Stimulated activated naive B cell treated with anti-CD40 and anti-IgM and Interleukin-4, amounts not matched to agents 10 μg/mL and 1 μg/mL and 100 μg/mL, for 72 hours (primary cell): ENCODE data around the gene CAMK2D.
A peak's percentile ranks its signal among the peaks of the same experiment; 100 is the strongest.

Experiments
- ATAC-seq, 2 donors: fragments of 150-1000 bp; cut with Tn5 transposase; replicated peaks; 2 replicates each; pipeline ENCODE4 v1.10.0; 2021; ENCODE audit warnings: moderate library complexity in 1 of 2
- DNase-seq: peaks from one replicate; pipeline ENCODE4 v3.0.0; 2021
- H3K27ac Mint-ChIP-seq: one replicate; pipeline ENCODE4 v1.8.0; 2022; ENCODE audit warnings: mild to moderate bottlenecking, mixed read lengths
- H3K27me3 Mint-ChIP-seq, 2 donors: one replicate each; pipeline ENCODE4 v1.8.0; 2022; ENCODE audit warnings: mixed read lengths in 2 of 2
- H3K36me3 Mint-ChIP-seq, 2 donors: one replicate each; pipeline ENCODE4 v1.8.0; 2022; ENCODE audit warnings: mixed read lengths in 2 of 2, mild to moderate bottlenecking in 1 of 2
- H3K4me1 Mint-ChIP-seq, 2 donors: one replicate each; pipeline ENCODE4 v1.8.0; 2022; ENCODE audit warnings: mixed read lengths in 2 of 2, mild to moderate bottlenecking in 1 of 2
- H3K4me3 Mint-ChIP-seq, 2 donors: one replicate each; pipeline ENCODE4 v1.8.0; 2022; ENCODE audit warnings: mild to moderate bottlenecking in 2 of 2, mixed read lengths in 2 of 2, moderate library complexity in 1 of 2
- H3K9me3 Mint-ChIP-seq, 2 donors: one replicate each; pipeline ENCODE4 v1.8.0; 2022; ENCODE audit warnings: mixed read lengths in 2 of 2, mild to moderate bottlenecking in 1 of 2

Gene CAMK2D

GRCh38 chr4:113496698-113497097, 264.8 kb downstream of the CAMK2D start:
- peaks cover 34 to 39% of the 10 kb centered on the region in 2 donors for H3K36me3 Mint-ChIP-seq
- no peak for ATAC-seq
- H3K27ac Mint-ChIP-seq = no peak overlapping the region

GRCh38 chr4:113495790-113496189, 265.7 kb downstream of the CAMK2D start:
- peaks cover 3 to 8% of the 10 kb centered on the region in 2 donors for H3K4me1 Mint-ChIP-seq
- ATAC-seq (no peak), DNase-seq (no peak)
- no peak overlapping the region for H3K4me3 Mint-ChIP-seq
- H3K9me3 Mint-ChIP-seq = peaks cover 0 to 1% of the 10 kb centered on the region in 2 donors
- H3K36me3 Mint-ChIP-seq = peaks cover 34 to 39% of the 10 kb centered on the region in 2 donors
- H3K27me3 Mint-ChIP-seq = no peaks in the 10 kb centered on the region
- no peak overlapping the region for H3K27ac Mint-ChIP-seq

More at GRCh38 chr4:113496698-113497097, 264.8 kb downstream of the CAMK2D start:
- H3K9me3 Mint-ChIP-seq = peaks cover 0 to 1% of the 10 kb centered on the region in 2 donors
- H3K27me3 Mint-ChIP-seq = no peaks in the 10 kb centered on the region
- H3K4me3 Mint-ChIP-seq = no peak overlapping the region
- no peak for DNase-seq
- peaks cover 3 to 8% of the 10 kb centered on the region in 2 donors for H3K4me1 Mint-ChIP-seq

GRCh38 chr4:113483131-113483530, 278.4 kb downstream of the CAMK2D start:
- ATAC-seq (no peak), DNase-seq (no peak)
- Mint-ChIP-seq H3K36me3 (peaks cover 27 to 44% of the 10 kb centered on the region in 2 donors), H3K9me3 (peaks cover 0 to 2% of the 10 kb centered on the region in 2 donors), H3K27me3 (no peaks in the 10 kb centered on the region), H3K27ac (peak overlapping the region; percentile 20), H3K4me1 (no peaks in the 10 kb centered on the region), H3K4me3 (no peak overlapping the region)

- ATAC-seq (no peak), DNase-seq (no peak)
- H3K9me3 Mint-ChIP-seq = peaks cover 0 to 2% of the 10 kb centered on the region in 2 donors
- H3K36me3 Mint-ChIP-seq = peaks cover 27 to 45% of the 10 kb centered on the region in 2 donors
- no peak overlapping the region for H3K4me3 Mint-ChIP-seq
- H3K27me3 Mint-ChIP-seq = no peaks in the 10 kb centered on the region
- no peaks in the 10 kb centered on the region for H3K4me1 Mint-ChIP-seq
- no peak overlapping the region for H3K27ac Mint-ChIP-seq
Observed at GRCh38 chr4:113482325-113482724, 279.2 kb downstream of the CAMK2D start.

GRCh38 chr4:113481820-113482219, 279.7 kb downstream of the CAMK2D start:
- H3K4me3 Mint-ChIP-seq = no peak overlapping the region
- DNase-seq = no peak
- peak overlapping the region; percentile 16 for H3K27ac Mint-ChIP-seq
- peaks cover 0 to 3% of the 10 kb centered on the region in 2 donors for H3K9me3 Mint-ChIP-seq
- H3K36me3 Mint-ChIP-seq = peaks cover 26 to 47% of the 10 kb centered on the region in 2 donors
- peaks cover under 1 to 3% of the 10 kb centered on the region in 2 donors for H3K4me1 Mint-ChIP-seq
- H3K27me3 Mint-ChIP-seq = no peaks in the 10 kb centered on the region
- ATAC-seq = no peak

GRCh38 chr4:113480109-113480508, 281.4 kb downstream of the CAMK2D start:
- DNase-seq (no peak), ATAC-seq (no peak)
- H3K4me1 Mint-ChIP-seq = peaks cover 3 to 10% of the 10 kb centered on the region in 2 donors
- H3K36me3 Mint-ChIP-seq = peaks cover 30 to 52% of the 10 kb centered on the region in 2 donors
- peaks cover 0 to 5% of the 10 kb centered on the region in 2 donors for H3K9me3 Mint-ChIP-seq
- no peak overlapping the region for H3K27ac Mint-ChIP-seq
- no peaks in the 10 kb centered on the region for H3K27me3 Mint-ChIP-seq
- no peak overlapping the region for H3K4me3 Mint-ChIP-seq

GRCh38 chr4:113478032-113478431, 283.5 kb downstream of the CAMK2D start:
- peaks cover 3 to 10% of the 10 kb centered on the region in 2 donors for H3K4me1 Mint-ChIP-seq
- no peaks in the 10 kb centered on the region for H3K27me3 Mint-ChIP-seq
- DNase-seq = no peak
- peaks cover 0 to 5% of the 10 kb centered on the region in 2 donors for H3K9me3 Mint-ChIP-seq
- no peak overlapping the region for H3K27ac Mint-ChIP-seq
- H3K4me3 Mint-ChIP-seq = no peak overlapping the region
- ATAC-seq = no peak
- H3K36me3 Mint-ChIP-seq = peaks cover 30 to 42% of the 10 kb centered on the region in 2 donors

- H3K9me3 Mint-ChIP-seq = peaks cover 0 to 5% of the 10 kb centered on the region in 2 donors
- ATAC-seq (no peak), DNase-seq (no peak)
- no peak overlapping the region for H3K4me3 Mint-ChIP-seq
- H3K27me3 Mint-ChIP-seq = no peaks in the 10 kb centered on the region
- no peak overlapping the region for H3K27ac Mint-ChIP-seq
- H3K4me1 Mint-ChIP-seq = peaks cover 4 to 10% of the 10 kb centered on the region in 2 donors
- peaks cover 27 to 39% of the 10 kb centered on the region in 2 donors for H3K36me3 Mint-ChIP-seq
Observed at GRCh38 chr4:113476800-113477199, 284.7 kb downstream of the CAMK2D start.

- no peak for DNase-seq
- H3K4me1 Mint-ChIP-seq = peaks cover 12 to 20% of the 10 kb centered on the region in 2 donors
- no peak overlapping the region for H3K27ac Mint-ChIP-seq
- peaks cover 0 to 5% of the 10 kb centered on the region in 2 donors for H3K9me3 Mint-ChIP-seq
- H3K4me3 Mint-ChIP-seq = no peak overlapping the region
- peak; percentile 36 to 44 for ATAC-seq
- no peaks in the 10 kb centered on the region for H3K27me3 Mint-ChIP-seq
- peaks cover 45 to 53% of the 10 kb centered on the region in 2 donors for H3K36me3 Mint-ChIP-seq
Observed at GRCh38 chr4:113474017-113474416, 287.5 kb downstream of the CAMK2D start.

- Mint-ChIP-seq H3K36me3 (peaks cover 41 to 50% of the 10 kb centered on the region in 2 donors), H3K4me1 (peaks cover 16 to 30% of the 10 kb centered on the region in 2 donors), H3K4me3 (no peak overlapping the region), H3K27ac (no peak overlapping the region), H3K9me3 (peaks cover 0 to 3% of the 10 kb centered on the region in 2 donors), H3K27me3 (no peaks in the 10 kb centered on the region)
- no peak for ATAC-seq
- no peak for DNase-seq
Observed at GRCh38 chr4:113472864-113473263, 288.7 kb downstream of the CAMK2D start.

GRCh38 chr4:113471146-113471860, 290.2 kb downstream of the CAMK2D start:
- Mint-ChIP-seq H3K4me3 (no peak overlapping the region), H3K9me3 (no peaks in the 10 kb centered on the region), H3K4me1 (peaks cover 14 to 24% of the 10 kb centered on the region in 2 donors), H3K27ac (no peak overlapping the region), H3K27me3 (no peaks in the 10 kb centered on the region), H3K36me3 (peaks cover 34 to 44% of the 10 kb centered on the region in 2 donors)
- ATAC-seq (no peak), DNase-seq (no peak)

GRCh38 chr4:113469926-113470325, 291.6 kb downstream of the CAMK2D start:
- Mint-ChIP-seq H3K4me3 (no peak overlapping the region), H3K4me1 (peaks cover 14 to 21% of the 10 kb centered on the region in 2 donors), H3K27ac (no peak overlapping the region), H3K27me3 (no peaks in the 10 kb centered on the region), H3K9me3 (no peaks in the 10 kb centered on the region), H3K36me3 (peaks cover 28 to 39% of the 10 kb centered on the region in 2 donors)
- no peak for ATAC-seq
- DNase-seq = no peak

GRCh38 chr4:113469023-113469390, 292.5 kb downstream of the CAMK2D start:
- no peaks in the 10 kb centered on the region for H3K9me3 Mint-ChIP-seq
- peaks cover 14 to 21% of the 10 kb centered on the region in 2 donors for H3K4me1 Mint-ChIP-seq
- ATAC-seq (no peak), DNase-seq (no peak)
- peaks cover 28 to 44% of the 10 kb centered on the region in 2 donors for H3K36me3 Mint-ChIP-seq
- H3K27me3 Mint-ChIP-seq = no peaks in the 10 kb centered on the region
- H3K4me3 Mint-ChIP-seq = no peak overlapping the region
- no peak overlapping the region for H3K27ac Mint-ChIP-seq

- Mint-ChIP-seq H3K27me3 (no peaks in the 10 kb centered on the region), H3K9me3 (no peaks in the 10 kb centered on the region), H3K27ac (no peak overlapping the region), H3K36me3 (peaks cover 28 to 44% of the 10 kb centered on the region in 2 donors), H3K4me3 (no peak overlapping the region), H3K4me1 (peaks cover 14 to 21% of the 10 kb centered on the region in 2 donors)
- no peak for DNase-seq
- peak; percentile 82 to 84 for ATAC-seq
Observed at GRCh38 chr4:113468165-113469022, 293.1 kb downstream of the CAMK2D start.
